Transverse colon (tissue), 4 donors: Measurements from ENCODE around the gene MFNG. TPM values are rescaled to one million over a fixed set of nuclear protein-coding genes. Genes with fewer than 3 reads are reported as not detected.

Experiments
- DNase-seq: peaks from one replicate; pipeline ENCODE4 v3.0.0-alpha.2; 2019
- H3K27ac ChIP-seq, 4 donors: fragments of 200-600 bp; sonication (generic); 2 replicates each; pipeline ENCODE4 v1.5.1; 2016 to 2018; ENCODE audit warnings: inconsistent platforms in 4 of 4
- H3K27me3 ChIP-seq: fragments of 200-600 bp; sonication (generic); 2 replicates; pipeline ENCODE4 v1.5.1; 2017; ENCODE audit warnings: inconsistent platforms
- H3K36me3 ChIP-seq, 4 donors: fragments of 200-600 bp; sonication (generic); 2 replicates each; pipeline ENCODE4 v1.5.1; 2017 to 2019; ENCODE audit warnings: inconsistent platforms in 4 of 4
- H3K4me1 ChIP-seq, 4 donors: fragments of 200-600 bp; sonication (generic); 2 replicates each; pipeline ENCODE4 v1.5.1; 2017 to 2020; ENCODE audit warnings: inconsistent platforms in 4 of 4
- H3K4me3 ChIP-seq, 4 donors: fragments of 200-600 bp; sonication (generic); 1 replicate in 1 of 4; 2 replicates in 3 of 4; pipeline versions ENCODE4 v1.5.1 to v1.6.1; 2017 to 2019; ENCODE audit warnings: inconsistent platforms in 4 of 4
- H3K9me3 ChIP-seq, 2 donors: fragments of 200-600 bp; sonication (generic); 2 replicates each; pipeline ENCODE4 v1.5.1; 2017 to 2019; ENCODE audit warnings: inconsistent platforms in 2 of 2
- CTCF ChIP-seq, 5 experiments: fragments of 200-600 bp in 3 of 5; fragments of 450-650 bp in 2 of 5; sonication (generic) in 3 of 5; IDR thresholded peaks; 1 replicate in 2 of 5; 2 replicates in 3 of 5; pipeline ENCODE4 v1.5.1; 2016 to 2017; ENCODE audit warnings: antibody characterized with exemption in 5 of 5, inconsistent platforms in 3 of 5, mild to moderate bottlenecking in 2 of 5, moderate library complexity in 1 of 5
- EP300 ChIP-seq: sonication (generic); formaldehyde crosslinking; IDR thresholded peaks from one replicate; pipeline ENCODE4 v1.6.1; 2017; ENCODE audit warnings: antibody characterized with exemption, low read depth
- POLR2A ChIP-seq: fragments of 450-650 bp; IDR thresholded peaks from one replicate; pipeline ENCODE4 v1.6.1; 2016; ENCODE audit warnings: antibody characterized with exemption, mild to moderate bottlenecking, moderate library complexity
- POLR2AphosphoS5 ChIP-seq, 3 donors: sonication (generic); formaldehyde crosslinking; IDR thresholded peaks; one replicate each; pipeline ENCODE4 v1.6.1; 2016; ENCODE audit warnings: antibody characterized with exemption in 3 of 3
- WGBS, 2 donors: methylation state at CpG; one replicate each; pipeline ENCODE4 v1.1.5; 2018; ENCODE audit warnings: low coverage in 1 of 2; 5-methylcytosine and 5-hydroxymethylcytosine counted together
- in situ Hi-C, 4 donors: fragments of 200-750 bp; cut with MboI; loops; one replicate each; pipeline versions ENCODE4 v1.15.0 to v1.15.1; 2017; ENCODE audit warnings: low sequenced_read_pairs in 3 of 4, low pct_ligation_motif_present in 1 of 4, low pct_unique_long_range_greater_than_20kb in 1 of 4
- intact Hi-C: fragments of 100-400 bp; cut with DNase I; formaldehyde crosslinking; loops from one replicate; pipeline ENCODE4 v1.15.1; 2023; ENCODE audit warnings: low total_unique reads
- total RNA-seq, 4 donors: library from RNA; depleted of rRNA; stranded (reverse); fragments of >200 nt; gene quantifications; one replicate each; pipeline ENCODE4 v1.1.0, GENCODE V29; 2016

MFNG gene
- total RNA-seq, 4 donors from 2014 or later, result 2.8 to 26.4 (median 15.7) TPM

GRCh38 chr22:37480387-37481346 is 5.5 kb downstream of the MFNG start:
- in situ Hi-C loops (no loop called here), intact Hi-C loops (no loop called here)
- Histone ChIP-seq H3K4me1 (peaks cover 0 to 8% (median 2%) of the 10 kb centered on the region in 4 donors), H3K36me3 (no peaks in the 10 kb centered on the region), H3K4me3 (no peak overlapping the region), H3K9me3 (no peaks in the 10 kb centered on the region), H3K27me3 (no peaks in the 10 kb centered on the region), H3K27ac (no peak overlapping the region)
- whole genome bisulfite sequencing, 2 donors, result 0 to 84% methylated on average over 1 to 17 of the region's 17 CpGs
- TF ChIP-seq CTCF (IDR thresholded peaks at IDR 0.05), result no peak
- no peak for TF ChIP-seq POLR2A
- no peak for TF ChIP-seq EP300
- no peak for TF ChIP-seq POLR2AphosphoS5 (IDR thresholded peaks at IDR 0.05)
- DNase-seq, result no peak

- no peak for DNase-seq
- Histone ChIP-seq H3K9me3 (no peaks in the 10 kb centered on the region), H3K4me3 (no peak overlapping the region), H3K27me3 (no peaks in the 10 kb centered on the region), H3K27ac (no peak overlapping the region), H3K36me3 (no peaks in the 10 kb centered on the region), H3K4me1 (peaks cover 0 to 8% (median 2%) of the 10 kb centered on the region in 4 donors)
- 88% methylated on average over 15 of the region's 15 CpGs; no CpG with 5 or more reads in 1 of the 2 donors for WGBS, 2 donors
- in situ Hi-C loops, result no loop called here
- intact Hi-C loops, result no loop called here
- TF ChIP-seq POLR2AphosphoS5 (IDR thresholded peaks at IDR 0.05) (no peak), CTCF (IDR thresholded peaks at IDR 0.05) (no peak), POLR2A (no peak), EP300 (no peak)
Observed at GRCh38 chr22:37479196-37479595, 7.0 kb downstream of the MFNG start.

- Histone ChIP-seq H3K4me1 (no peaks in the 10 kb centered on the region), H3K4me3 (no peak overlapping the region), H3K27ac (no peak overlapping the region), H3K9me3 (no peaks in the 10 kb centered on the region), H3K27me3 (peaks cover 7% of the 10 kb centered on the region), H3K36me3 (no peaks in the 10 kb centered on the region)
- DNase-seq, result no peak
- no peak for TF ChIP-seq POLR2A
- no peak for TF ChIP-seq CTCF (IDR thresholded peaks at IDR 0.05)
- no peak for TF ChIP-seq POLR2AphosphoS5 (IDR thresholded peaks at IDR 0.05)
- TF ChIP-seq EP300, result no peak
- intact Hi-C loops (no loop called here), in situ Hi-C loops (no loop called here)
- 20 to 73% methylated on average over 1 to 14 of the region's 14 CpGs for WGBS, 2 donors
Observed at GRCh38 chr22:37476389-37477329, 9.5 kb downstream of the MFNG start.
